Middle frontal gyrus (tissue), 1 donor: ENCODE results near the gene ANO1.

Experiments
- DNase-seq: peaks from one replicate; pipeline ENCODE4 v3.0.0-alpha.2; 2015; ENCODE audit warnings: low spot score; ENCODE audit errors: extremely low spot score

The ANO1 gene

DNA sequence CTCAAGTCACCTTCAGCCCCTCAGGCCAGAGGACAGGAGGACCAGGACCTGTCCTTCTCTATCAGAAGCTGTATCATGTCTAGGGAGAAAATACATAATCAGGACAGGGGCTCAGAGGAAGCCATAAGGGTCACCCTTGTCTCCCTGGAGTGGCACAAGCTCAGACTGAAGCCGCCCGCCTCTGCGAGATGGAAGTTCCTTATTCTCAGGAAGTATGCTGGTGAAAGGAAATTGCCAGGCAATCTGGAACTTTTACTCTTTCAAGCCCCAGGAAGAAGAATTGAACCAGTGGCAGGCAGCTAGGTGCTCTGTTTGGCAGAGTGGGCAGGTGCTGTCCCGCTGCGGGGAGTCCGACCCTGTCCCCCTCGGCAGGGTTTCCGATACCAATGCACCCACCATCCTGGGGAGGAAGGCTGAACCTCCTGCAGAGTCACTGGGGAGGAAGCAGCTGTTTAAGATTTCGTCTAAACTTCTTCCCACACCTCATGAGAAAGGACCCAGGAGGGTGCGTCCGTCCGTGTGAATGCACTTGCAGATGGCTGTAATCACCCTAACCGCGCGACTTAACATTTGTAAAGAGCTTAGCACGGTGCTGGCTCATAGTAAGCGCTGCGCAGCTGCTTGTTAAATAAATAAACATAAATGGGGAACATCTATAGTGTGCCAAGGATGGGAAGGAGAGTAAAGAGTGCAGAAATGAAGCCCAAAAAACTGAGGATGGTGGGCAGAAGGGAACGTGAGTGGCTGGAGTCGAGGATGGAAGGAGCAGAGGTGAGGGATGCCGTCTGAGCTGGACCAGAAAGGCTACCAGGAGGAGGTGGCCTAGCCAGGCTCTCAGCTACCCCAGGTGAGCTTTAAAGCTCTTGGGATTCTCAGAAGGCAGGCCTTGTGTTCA is 5.0 kb upstream of the ANO1 start:
- DNase-seq, result no peak

DNA sequence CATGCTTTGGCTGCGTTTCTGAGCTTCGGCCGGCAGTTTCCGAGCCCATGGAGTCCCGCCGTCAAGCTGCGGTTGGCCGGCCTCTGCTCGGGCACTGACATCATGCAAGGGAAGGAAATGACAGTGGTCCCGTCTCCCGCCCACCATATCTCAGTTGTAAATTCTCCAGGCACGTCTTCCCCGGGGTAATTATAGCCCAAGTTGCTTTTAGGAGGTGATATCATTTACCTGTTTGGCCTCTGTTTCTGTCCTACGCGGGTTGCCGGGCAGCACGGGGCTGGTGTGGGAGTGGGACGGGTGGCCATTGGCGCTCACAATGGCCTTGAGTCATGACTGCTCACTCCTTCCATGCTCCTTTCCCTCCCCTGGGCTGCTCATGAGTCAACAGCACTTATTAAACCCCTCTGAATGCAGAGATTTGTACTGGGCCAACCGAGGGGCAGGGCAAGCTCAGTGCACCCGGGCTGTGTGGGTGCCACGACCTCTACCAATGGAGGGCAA is 4.2 kb upstream of the ANO1 start:
- no peak for DNase-seq

DNA sequence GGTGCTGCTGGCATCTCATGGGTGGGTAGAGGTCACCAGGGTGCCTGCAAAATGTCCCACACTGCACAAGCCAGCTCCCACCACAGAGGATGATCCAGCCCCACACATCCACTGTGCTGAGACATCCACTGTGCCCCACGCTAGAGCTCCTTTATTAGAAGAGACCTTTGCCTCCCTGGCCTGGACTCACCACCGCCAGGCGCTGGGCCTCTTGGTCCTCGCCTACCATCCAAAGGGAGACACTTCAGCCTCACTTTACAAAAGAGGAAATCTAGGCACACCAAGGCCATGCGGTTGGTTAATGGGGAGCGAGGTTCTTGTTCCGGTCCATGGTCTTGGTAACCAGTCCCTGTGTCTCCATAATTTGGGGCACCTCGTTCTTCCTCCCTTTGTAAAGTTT is 3.4 kb upstream of the ANO1 start:
- DNase-seq, result no peak

DNA sequence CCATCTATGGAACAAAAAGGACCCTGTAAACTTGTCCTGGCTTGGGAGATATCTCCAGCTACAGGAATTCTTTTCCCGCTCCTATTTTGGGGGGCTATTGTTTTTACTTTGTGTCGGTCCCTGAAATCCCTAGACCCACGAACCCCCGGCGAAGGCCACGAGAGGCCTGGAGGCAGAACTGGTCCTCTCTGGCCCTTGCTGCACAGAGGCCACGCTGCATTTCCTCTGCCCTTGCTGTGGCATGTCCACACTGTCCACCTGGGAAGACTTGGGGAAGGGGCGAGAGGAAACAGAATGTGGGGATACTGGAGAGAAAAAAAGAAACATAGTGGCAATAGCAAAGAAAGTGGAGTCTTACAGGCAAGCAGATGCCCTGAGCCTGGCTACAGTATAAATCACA is 2.3 kb upstream of the ANO1 start:
- no peak for DNase-seq

DNA sequence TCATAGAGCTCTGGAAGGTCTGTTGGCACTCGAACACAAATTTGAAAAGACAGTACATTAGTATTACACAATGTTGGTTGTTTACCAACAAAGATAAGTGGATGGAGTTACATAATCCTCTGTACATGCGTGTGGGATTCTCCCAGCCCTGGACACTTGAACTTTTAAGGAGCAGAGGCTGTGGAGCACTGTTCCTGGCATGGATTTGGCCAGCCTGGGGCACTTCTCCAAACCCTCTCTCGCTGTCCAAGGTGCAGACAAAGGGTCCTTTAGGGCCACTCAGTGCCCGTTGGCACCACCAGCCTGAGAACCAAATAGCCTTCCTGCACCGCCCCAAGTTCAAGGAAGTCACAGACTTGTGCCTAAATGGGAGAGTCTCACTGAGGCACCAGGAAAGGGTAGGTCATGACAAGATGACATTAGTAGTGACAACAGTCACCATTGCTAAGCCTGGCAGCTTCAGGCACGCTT is 1.6 kb upstream of the ANO1 start:
- no peak for DNase-seq

DNA sequence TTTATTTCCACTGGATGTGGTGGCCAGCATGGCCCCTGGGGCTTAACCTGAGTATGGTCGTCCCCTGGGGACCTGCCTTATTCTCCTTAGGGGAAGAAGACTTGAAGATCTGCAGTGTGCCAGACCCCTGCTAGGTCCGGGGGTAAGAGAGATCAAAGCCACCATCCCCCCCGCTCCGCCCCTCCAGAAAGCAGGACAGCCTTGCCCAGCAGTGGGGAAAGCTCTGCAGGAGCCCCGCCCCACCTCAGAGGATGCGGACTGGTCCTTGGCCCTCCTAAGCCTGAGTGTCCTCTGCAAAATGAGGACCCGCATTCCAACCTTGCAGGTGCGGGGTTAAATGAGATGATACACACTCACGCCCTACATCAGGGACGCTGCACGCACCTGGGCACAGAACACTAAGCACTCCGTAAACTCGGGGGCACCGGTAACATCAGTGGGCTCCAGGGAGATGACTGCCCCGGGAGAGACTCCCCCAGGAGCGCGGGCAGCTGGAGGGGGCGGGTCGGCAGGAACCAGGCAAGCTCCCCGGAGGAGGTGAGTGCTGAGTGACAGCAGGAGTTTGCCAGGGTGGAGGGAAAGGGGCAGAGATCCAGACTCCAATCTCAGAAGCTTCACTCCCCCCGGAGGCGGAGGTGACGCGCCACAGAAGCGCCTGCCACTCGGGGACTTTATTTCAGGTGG is 564 bp upstream of the ANO1 start:
- no peak for DNase-seq

DNA sequence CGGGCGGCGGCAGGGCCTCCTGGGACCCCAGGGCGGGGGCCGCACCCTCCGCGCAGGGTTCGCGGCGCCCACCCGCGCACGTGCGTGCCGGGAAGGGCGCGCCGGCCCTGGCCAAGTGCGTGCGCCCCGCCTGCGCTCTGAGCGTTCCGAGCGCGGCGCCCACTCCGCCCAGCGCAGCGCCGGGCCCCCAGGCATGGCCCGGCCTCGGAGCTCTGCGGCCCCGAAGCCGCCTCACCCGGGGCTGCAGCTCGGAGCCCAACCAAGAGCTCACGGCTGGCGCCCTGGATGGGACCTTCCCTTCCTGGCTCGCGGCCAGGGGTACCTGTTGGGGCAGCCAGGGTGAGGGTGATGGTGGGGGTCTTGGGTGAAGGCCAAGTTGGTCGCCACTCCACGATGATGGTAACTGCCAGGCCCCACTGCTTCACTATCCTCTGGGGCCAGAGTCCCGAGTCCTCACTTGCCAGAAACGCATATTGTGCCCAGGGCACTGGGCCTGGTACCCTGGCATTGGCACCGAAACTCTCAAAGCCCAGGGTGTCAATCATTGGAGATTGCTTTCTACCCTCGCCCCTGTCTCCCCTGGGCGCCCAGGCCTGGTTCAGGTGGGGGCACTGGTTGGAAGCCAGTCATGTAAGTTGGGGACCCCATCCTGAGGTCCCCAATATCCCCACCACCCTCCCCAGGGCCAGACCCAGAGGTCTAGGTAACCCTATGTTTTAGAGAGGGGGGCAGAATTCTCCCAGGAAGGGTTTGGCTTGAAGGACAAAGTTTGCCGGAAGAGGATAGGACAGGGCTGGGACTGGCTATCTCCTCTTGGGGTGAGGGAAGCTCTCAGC is 882 bp downstream of the ANO1 start:
- no peak for DNase-seq

DNA sequence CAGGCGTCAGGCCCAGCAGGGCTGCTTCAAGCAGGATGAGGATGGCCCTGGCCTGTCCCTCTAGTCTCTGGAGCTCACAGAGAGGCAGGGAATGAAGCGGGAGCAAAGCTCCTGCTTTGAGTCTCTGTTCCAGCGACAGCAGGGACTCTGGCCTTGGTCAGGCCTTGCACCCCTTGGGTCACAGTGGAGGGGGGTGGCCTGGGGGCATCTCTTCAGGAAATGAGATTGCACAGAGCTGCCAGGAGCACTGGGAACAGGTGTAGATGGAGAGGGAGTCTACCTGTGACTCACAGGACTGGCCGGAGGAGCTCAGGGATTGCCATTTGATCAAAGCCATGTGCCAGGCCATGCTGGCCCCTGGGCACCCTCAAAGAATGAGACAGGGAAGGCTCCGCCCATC is 1.6 kb downstream of the ANO1 start:
- DNase-seq, result no peak

DNA sequence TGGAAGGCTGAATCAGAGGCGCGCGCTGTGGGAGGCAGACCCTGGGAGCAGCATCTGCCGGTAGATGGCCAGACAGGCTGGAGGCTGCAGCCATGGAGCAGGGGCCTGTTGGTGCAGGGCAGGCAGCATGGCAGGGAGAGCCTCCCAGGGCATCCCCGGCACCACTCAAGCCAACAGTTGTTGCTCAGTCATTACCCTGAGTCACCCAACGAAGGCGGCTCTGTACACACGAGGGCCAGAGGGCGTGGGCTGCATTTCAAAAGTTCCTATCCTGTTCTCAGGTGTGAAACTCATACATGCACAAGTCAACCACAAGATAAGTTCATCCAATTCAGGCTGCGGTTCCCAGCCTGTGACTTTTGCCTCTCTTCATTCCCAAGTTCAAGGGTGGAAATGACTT is 2.6 kb downstream of the ANO1 start:
- DNase-seq, result no peak

DNA sequence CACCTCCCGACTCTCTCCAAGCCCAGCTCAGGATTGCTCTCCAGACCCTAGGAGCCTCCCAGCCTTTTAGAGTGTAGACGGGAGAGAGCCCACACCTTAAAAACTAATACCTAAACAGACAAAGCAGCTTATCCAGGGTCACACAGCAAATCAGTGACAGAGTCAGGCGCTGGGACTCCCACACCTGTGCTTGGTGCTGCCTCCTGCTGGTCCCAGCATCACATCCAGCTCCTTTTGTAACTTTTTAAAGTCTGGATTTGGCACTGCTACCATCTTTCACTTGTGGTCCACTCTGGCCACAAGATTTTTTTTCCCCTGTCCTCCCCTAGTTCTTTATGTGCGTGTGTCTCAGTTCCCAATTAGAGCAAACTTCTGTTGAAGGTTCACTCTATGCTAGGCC is 4.7 kb downstream of the ANO1 start:
- DNase-seq, result no peak

DNA sequence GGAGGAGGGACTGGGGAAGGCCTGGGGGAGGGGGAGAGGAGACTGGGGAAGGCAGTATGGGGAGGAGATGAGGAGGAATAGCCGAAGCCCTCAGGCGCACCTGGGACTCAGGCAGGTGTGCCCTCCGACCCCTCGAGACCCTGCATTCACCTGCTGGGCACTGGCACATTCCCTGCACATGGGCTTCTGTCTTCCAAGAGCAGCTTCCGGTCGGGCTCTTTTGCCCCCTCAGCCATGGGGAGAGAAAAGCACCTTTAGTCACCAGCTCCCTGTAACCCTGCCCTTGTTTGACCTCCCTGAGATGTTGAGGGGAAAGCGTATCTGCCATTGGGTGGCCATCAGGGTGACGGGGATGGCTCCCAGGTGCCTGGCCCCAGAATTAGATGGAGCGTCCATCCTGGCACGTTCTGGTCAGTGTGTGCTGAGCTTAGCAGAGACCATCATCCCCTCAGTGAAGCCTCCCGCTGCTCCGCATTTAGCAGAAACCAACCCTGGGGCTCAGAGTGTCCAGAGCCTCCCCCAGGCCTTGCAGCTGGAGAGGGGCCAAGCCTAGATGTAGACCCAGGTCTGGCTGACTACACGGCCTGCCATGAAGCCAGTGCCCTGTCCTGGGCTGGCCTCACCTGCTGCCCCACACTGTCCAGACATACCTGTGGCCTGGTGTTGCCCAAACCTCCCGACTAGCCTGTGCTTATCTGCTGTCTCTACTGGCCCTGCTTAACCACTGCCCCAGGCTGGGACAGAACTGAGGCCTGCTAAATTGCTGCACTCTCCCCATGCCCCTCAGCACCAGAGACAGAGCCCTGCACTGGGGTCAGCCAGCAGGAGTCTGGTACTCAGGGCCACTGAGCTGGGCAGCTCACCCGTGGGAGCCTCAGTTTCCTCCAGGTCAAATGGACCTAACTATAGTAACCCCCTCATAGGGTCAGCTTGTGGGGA is 6.2 kb downstream of the ANO1 start:
- DNase-seq, result no peak

DNA sequence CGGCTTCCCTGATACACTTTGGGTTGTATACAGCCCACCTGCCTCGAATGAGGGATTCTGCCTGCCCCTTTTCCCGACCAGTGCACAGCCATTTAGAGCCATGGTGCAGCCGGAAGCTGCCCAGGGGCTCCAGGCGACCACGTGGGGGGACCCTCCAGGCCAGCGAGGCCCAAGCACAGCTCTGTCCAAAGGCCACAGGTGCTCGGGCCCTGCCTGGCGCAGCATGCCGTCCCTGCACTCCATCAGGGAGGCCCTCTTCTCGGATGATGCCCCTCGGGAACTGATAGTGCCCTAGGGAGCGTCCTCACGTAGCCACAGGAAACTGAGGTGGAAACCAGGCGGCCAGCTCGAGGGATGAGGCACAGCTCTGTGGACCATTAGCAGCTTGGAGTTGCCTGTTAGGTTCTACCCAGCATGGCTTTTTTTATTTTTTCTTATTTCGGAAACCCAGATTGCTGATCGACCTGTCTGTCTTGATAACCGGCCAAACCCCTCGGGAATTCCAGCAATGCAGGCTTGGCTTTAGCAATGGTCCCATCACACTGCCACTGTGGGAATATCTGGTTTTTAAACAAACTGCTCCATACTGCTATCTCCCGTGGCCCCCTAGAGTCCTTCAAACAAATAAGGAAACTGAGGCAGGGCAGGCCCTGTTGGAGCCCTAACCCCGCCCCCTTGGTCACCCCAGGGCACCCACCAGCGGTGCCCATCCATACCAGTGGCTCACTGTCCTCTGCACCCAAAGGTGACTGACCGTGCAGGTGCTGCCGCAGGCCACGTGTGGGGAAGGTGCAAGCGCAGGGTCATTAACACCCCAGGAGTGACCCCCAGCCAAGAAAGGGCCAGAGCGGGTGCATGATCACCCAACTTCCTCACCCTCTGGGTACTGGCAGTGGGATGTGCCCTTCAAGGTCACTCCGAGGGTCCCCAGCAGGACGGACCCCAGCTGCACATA is 8.0 kb downstream of the ANO1 start:
- no peak for DNase-seq

DNA sequence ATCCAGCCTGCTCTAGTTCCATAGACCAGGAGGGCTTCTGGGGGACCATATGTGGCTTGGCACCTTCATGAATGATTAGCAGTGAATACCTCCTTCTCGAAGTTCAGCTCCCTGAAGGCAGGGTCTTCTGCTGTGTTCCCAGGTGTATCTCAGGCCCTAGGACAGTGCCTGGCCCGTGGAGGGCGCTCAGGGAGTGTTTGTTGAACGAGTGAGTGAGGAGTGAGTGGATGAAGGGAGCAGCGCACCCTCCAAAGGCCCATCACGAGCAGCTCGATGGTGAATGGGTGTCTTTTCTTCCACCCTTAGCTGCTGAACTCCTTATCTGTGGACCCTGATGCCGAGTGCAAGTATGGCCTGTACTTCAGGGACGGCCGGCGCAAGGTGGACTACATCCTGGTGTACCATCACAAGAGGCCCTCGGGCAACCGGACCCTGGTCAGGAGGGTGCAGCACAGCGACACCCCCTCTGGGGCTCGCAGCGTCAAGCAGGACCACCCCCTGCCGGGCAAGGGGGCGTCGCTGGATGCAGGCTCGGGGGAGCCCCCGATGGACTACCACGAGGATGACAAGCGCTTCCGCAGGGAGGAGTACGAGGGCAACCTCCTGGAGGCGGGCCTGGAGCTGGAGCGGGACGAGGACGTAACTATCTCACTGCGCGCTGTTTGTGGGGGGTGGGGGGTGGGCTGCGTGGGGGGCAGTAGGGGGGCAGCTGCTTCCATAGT is 9.5 kb downstream of the ANO1 start:
- DNase-seq, result no peak

DNA sequence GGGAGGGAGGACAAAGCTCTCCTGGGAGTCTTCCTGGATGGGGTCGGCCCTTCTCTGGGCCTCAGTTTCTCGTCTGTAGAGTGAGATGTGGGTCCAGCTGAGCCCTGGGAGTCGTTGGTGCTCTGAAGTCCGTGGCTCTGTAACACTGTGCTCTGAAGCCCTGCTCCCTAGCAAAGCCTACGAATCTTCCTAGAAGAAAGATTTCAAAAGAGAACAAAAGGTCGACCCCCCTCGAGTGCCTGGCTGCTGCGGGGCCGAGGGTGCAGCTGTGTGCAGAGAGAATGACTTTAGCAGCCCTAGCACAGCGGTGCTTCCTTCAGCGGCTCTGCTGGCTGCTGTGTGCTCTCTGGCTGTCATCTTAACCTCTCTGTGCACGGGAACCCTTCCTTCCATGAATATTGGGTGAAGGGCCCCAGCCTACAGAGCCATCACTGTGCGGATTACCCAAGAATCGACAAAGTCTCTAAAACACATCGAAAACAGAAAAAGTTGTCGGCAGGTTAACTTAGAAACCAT is 10.7 kb downstream of the ANO1 start:
- no peak for DNase-seq

DNA sequence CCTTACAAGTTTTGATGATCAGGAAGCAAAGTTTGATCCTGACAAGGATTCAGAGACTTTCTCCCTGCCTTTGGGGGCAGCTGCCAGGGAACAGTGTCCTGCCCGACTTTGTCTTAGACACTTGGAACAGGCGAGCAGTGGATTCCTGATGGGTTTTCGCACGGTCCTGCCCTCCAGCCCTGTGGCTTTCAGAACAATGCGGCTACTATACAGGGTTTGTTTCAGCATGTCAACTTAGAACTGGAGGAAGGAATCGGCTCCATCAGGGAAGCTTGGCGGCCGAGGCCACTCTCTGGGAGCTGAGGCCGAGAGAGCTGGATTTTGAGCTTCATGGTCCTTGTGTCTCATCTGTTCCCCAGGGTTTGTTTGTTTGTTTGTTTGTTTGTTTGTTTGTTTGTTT is 11.5 kb downstream of the ANO1 start:
- no peak for DNase-seq

DNA sequence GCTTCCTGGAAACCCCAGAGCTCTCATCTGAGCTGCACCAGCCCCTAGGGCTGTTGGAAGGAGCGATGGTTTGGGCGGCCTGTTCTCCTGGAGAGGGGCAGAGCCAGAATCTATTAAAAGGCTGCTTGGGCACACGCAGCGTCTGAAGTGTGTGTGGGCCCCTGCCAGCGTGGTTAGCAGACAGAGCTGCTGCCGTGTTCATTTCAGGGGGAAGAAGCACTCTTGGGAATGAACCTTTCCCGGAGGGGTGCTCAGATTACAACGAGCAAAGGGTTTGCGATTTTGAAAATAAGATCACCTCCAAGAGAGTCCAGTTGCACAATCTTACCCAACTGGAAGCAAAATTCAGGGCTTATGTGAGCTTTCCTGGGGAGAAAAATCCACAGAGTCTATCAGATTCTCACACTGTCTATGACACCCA is 12.9 kb downstream of the ANO1 start:
- peak; percentile 31 for DNase-seq

DNA sequence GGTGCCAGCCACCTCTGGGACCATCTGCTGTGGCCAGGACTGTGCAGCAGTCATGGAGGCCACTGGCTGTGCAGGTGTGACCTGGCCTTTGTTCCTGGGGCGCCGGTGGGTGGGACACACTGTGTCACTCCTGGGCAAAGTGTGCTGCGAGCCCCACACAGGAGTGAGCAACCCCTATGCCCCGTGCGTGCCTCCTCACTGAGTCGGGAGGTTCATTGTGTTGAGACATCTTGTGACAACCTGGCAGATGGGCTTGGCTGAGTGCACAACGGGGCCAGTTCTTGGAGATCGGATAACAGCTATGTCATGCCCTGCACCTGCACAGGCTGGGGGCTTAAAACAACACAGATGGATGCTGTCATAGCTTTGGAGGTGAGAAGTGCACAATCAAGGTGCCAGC is 13.5 kb downstream of the ANO1 start:
- no peak for DNase-seq

DNA sequence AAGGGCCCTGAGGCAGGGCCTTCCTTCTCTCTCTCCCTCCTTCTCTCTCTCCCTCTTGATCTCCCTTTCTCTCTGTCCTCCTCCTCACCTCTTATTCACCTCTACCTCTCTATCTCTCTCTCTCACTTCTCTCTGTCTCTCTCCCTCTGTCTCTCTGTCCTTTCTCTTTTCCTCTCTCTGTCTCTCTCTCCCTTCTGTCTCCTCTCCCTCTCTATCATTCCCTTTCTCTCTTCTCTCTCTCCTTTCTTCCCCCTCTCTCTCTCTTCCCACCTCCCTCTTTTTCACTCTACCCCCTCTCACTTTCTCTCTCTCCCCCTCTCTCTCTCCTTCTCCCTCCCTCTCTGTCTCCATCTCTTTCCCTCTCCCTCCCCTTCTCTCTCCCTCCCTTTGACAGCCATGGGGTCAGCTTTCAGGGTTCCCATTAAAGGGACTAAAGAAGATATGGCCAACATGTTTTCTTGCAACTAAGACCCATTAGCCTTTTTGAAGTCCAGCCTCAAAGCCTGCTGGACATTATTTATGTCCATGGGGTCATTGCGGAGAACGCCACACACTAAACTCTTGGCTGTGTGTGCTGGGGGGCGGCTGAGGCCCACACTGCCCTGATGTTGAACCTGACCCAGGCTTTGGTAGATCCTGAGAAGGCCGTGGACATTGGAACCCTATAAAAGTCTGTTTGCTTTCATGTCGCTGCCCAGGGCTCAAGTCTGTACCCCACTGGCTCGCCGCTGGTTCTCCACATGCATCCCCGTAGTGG is 15.0 kb downstream of the ANO1 start:
- DNase-seq, result no peak
